Activated CD4-positive, CD25-positive, alpha-beta regulatory T cell treated with anti-CD3 and anti-CD28 coated beads, Interleukin-2, amount 50 U/mL, for 72 hours (primary cell): Measurements from ENCODE around the gene TTC3.

Source experiments
- DNase-seq: peaks from one replicate; pipeline ENCODE4 v3.0.0; 2021

Gene TTC3

DNA sequence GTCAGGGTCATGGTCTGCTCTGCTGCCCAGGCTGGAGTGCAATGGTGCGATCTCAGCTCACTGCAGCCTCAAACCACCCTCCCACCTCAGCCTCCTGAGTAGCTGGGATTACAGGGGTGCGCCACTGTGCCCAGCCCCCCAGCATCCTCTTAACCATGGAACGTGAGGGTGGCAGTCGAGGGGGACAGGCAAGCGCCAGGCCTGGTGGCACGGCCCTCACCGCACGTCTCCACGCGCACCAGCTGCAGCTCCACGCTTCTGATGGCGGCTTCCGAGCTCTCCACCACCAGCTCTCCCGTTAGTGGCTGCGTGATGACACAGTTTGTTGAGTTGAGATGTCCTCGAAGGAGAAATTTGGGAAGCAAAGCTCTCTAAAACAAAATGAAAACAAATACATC, 154.9 kb downstream of the TTC3 start:
- no peak for DNase-seq

DNA sequence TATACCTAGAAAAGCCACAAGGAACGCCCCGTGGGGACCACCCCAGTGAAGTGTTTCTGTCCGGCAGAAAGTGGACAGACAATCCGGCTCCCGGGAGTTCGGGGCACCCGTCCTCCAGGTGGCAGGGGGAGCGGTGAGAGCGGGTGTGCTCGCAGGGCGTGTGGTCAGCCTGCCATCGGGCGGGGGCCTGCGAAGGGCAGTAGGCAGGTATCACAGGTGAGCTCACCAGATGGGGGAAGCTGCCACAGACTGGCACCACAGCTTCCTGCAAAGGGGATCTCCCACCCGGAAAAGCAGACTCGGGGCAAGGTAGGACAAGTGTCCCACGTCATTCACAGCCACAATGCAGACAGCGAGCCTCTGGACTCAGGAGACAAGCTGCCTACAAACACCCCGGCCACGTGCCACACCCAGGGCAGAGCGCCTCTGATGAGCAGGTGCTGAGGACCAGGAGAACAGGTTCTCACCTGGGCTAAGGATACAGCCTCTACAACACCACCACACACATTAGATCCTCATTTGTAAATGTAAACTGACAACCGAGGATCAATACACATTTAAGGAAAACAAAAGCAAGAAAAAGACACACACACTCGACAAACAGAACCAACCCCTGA, 157.7 kb downstream of the TTC3 start:
- DNase-seq, result no peak

DNA sequence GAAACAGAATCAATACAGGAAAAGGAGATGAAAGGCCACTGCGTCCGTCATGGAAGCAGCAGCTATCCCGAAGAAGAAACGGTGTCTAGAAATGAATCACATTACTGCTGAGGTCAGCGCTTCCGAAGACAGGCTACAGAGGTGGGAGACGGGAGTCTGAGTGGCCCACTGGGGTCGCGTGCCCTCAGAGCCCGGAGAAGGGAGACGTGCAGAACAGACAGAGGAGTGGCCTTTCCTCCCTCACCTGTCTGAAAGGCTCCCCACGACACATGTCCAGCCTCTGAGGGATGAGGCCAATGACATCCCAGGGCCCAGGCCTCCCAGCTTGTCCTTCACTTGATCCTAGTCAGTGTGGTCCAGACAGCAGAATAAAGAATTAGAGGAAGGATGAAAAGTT, 158.2 kb downstream of the TTC3 start:
- no peak for DNase-seq

- DNase-seq, result no peak
Observed at GRCh38 chr21:37231671-37232070, 158.6 kb downstream of the TTC3 start.

- no peak for DNase-seq
Observed at GRCh38 chr21:37232274-37233018, 159.4 kb downstream of the TTC3 start.

- DNase-seq, result no peak
Observed at GRCh38 chr21:37233551-37234146, 160.6 kb downstream of the TTC3 start.

DNA sequence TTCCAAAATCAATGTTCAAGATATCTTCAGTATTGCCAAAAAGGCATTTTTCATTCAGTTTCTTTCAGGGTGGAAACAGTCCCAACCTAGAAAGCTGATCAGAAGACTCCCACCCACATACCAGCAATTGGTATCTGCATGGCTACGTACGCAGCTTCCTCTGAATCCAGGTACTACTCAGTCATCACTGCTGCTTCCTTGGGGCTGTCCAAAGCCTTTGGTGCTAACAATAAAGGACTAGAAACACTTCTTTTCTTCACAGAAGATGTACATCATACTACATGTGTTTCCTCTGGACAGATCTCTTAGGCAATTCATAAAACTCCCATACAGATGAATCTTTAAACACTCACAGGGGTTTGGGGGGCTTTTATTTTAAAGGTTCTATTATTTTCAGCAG, 164.3 kb downstream of the TTC3 start:
- DNase-seq, result no peak

GRCh38 chr21:37237764-37238163, 164.7 kb downstream of the TTC3 start:
- DNase-seq, result no peak

DNA sequence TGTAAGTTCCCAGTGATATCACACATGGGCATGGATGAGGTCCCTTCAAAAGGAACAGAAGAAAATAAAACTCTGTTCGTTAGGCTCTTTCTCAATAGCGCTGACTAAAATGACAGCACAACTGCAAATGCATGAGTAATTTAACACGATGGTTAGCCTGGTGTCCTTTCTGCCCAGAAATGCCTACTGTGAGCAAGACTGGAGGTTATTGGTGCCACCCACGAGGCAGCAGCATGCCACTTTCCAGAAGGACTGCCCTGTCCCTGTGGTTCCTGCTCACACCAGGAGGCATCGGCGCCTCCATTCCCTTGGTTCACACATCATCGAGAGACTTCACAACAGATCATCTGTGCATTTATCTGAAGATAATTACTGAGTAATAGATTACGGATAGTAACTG, 167.9 kb downstream of the TTC3 start:
- DNase-seq, result no peak

GRCh38 chr21:37241426-37241825, 168.4 kb downstream of the TTC3 start:
- DNase-seq, result no peak

DNA sequence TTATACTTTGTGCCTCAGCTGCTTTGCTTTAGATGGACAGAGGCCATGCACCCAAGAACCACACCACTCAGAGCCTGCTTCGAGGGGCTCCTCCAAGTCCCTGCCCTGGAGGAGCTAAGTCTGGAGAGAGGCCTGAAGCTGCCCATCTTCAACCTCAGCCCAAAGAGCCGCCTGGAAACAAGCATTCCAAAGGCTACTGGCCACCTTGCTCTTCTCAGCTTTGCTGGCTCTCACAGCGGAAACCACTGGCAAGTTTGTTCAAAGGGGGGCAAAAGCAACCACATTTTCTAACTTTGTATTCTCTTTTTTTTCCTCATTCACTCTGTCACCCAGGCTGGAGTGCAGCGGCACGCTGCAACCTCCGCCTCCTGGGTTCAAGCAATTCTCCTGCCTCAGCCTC, 170.9 kb downstream of the TTC3 start:
- DNase-seq, result no peak

GRCh38 chr21:37244501-37245095, 171.5 kb downstream of the TTC3 start:
- no peak for DNase-seq

DNA sequence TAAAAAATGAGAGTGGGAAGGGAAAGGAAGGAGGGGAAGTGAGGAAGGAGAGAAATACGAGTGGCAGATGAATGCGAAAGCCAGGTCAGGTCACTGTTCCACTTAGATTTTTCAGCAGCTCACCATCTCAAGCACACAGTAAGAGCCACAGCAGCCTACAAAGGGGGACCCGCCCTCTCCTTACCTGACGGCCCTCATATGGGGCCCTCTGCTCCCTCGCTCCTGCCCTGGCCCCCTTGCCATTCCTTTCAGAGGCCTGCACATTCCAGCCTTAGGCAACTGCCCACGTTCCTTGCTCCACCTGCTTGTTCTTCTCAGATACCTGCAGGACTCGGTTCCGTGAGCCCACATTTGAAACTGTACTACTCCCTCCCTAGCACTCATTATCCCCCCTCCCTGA, 172.1 kb downstream of the TTC3 start:
- DNase-seq, result no peak

DNA sequence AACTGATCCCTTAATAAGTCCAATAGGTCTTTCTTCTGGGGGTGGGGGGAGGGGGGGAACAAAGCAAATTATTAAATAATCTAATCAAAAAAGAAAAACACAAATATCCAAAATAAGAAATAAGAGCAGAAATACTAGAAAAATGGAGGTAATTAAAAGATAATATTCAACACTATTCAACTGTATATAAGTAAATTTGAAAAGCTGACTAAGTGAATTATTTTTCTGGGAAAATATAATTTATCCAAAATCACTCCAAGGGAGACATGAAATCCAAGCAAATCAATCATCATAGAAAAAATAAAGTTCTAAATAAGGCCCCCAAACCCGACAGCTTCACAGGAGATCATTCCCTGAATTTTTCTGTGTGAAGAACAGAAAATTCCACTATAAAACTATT, 175.2 kb downstream of the TTC3 start:
- DNase-seq, result no peak

DNA sequence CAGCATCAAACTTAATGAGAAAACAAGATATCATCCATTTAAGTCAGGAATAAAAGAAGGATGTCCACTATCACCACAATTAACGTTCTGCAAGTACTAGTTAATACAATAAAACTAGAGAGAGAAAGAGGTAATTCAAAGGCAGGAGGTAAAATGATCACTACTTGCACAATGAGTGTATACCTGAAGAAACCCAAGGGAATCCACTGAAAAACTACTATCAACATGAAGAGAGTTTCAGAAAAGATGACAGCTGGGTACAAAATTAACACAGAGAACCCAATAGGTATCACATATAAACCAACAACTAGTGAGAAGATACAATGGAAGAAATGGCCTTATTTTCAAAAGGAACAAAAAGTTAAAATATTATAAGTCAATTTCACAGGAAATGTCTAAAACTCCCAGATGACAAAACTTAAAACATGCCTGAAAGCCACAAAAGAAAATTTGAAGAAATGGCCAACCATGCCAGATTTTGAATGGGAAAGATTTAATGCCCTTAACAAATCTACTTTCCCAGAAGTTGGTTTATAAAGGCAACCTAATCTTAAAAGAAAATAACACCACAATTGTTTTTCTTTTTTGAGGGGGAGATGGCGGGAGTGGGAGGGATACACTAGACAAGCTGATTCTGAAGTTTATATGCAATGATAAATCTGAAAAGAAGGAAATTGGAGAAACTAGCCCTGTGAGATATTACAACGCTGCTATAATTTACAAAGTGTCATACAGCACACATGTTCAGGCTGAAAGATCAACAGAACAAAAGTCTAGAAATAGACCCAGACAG, 176.3 kb downstream of the TTC3 start:
- no peak for DNase-seq

GRCh38 chr21:37251294-37251634, 178.2 kb downstream of the TTC3 start:
- no peak for DNase-seq
